Epidermal melanocyte (primary cell): ENCODE data around the gene CUBN.
A peak's percentile ranks its signal among the peaks of the same experiment; 100 is the strongest.
"Not testable (repeated sequence)": the region's sequence is repeated elsewhere in the genome, so short reads cannot be mapped to it uniquely, and the experiment has no call there.

ENCODE experiments used
- DNase-seq: peaks from one replicate; pipeline ENCODE4 v3.0.0; 2011; ENCODE audit warnings: low spot score; ENCODE audit not compliant: insufficient read length

The CUBN gene

GRCh38 chr10:16870331-16870730, 259.3 kb downstream of the CUBN start:
- DNase-seq: no peak

- DNase-seq: no peak
Measured at GRCh38 chr10:16867990-16868389, 261.6 kb downstream of the CUBN start.

GRCh38 chr10:16867556-16867955, 262.1 kb downstream of the CUBN start:
- DNase-seq: no peak

GRCh38 chr10:16866541-16867275, 262.9 kb downstream of the CUBN start:
- no peak for DNase-seq

- no peak for DNase-seq
Measured at GRCh38 chr10:16865766-16866165, 263.8 kb downstream of the CUBN start.

- DNase-seq: no peak
Measured at GRCh38 chr10:16863766-16864165, 265.8 kb downstream of the CUBN start.

- DNase-seq: no peak
Measured at GRCh38 chr10:16857419-16857818, 272.2 kb downstream of the CUBN start.

GRCh38 chr10:16856567-16856966, 273.0 kb downstream of the CUBN start:
- DNase-seq: no peak

- DNase-seq: no peak
Measured at GRCh38 chr10:16856092-16856491, 273.5 kb downstream of the CUBN start.

GRCh38 chr10:16854623-16855022, 275.0 kb downstream of the CUBN start:
- DNase-seq: no peak

- no peak for DNase-seq
Measured at GRCh38 chr10:16853809-16854208, 275.8 kb downstream of the CUBN start.

GRCh38 chr10:16853201-16853600, 276.4 kb downstream of the CUBN start:
- DNase-seq: no peak

GRCh38 chr10:16852624-16853023, 277.0 kb downstream of the CUBN start:
- DNase-seq: no peak

GRCh38 chr10:16848562-16849154, 281.0 kb downstream of the CUBN start:
- no peak for DNase-seq

GRCh38 chr10:16847644-16848043, 282.0 kb downstream of the CUBN start:
- DNase-seq: no peak

GRCh38 chr10:16845248-16845647, 284.4 kb downstream of the CUBN start:
- no peak for DNase-seq

GRCh38 chr10:16843252-16843870, 286.2 kb downstream of the CUBN start:
- DNase-seq: peak; percentile 46

GRCh38 chr10:16835228-16835627, 294.4 kb downstream of the CUBN start:
- DNase-seq: no peak

- peak; percentile 50 for DNase-seq
Measured at GRCh38 chr10:16832351-16833080, 297.1 kb downstream of the CUBN start.

- no peak for DNase-seq
Measured at GRCh38 chr10:16828701-16829175, 300.9 kb downstream of the CUBN start.

GRCh38 chr10:16828114-16828568, 301.5 kb downstream of the CUBN start:
- no peak for DNase-seq

GRCh38 chr10:16827474-16827873, 302.1 kb downstream of the CUBN start:
- not testable (repeated sequence) for DNase-seq
